Thyroid gland (tissue), 4 donors: ENCODE measurements around the gene SEMA6A. TPM values are rescaled to one million over a fixed set of nuclear protein-coding genes. Genes with fewer than 3 reads are reported as not detected.

ENCODE experiments used
- DNase-seq, 2 donors: peaks; one replicate each; pipeline ENCODE4 v3.0.0-alpha.2; 2019
- H3K27ac ChIP-seq, 3 donors: fragments of 200-600 bp; sonication (generic); 1 replicate in 2 of 3; 2 replicates in 1 of 3; pipeline ENCODE4 v1.5.1; 2016 to 2019; ENCODE audit warnings: mild to moderate bottlenecking in 1 of 3, moderate library complexity in 1 of 3
- H3K27me3 ChIP-seq: fragments of 200-600 bp; sonication (generic); one replicate; pipeline ENCODE4 v1.5.1; 2019
- H3K36me3 ChIP-seq, 2 donors: fragments of 200-600 bp; sonication (generic); one replicate each; pipeline ENCODE4 v1.5.1; 2016 to 2019
- H3K4me1 ChIP-seq, 2 donors: fragments of 200-600 bp; sonication (generic); one replicate each; pipeline ENCODE4 v1.5.1; 2017 to 2019
- H3K4me3 ChIP-seq, 3 donors: fragments of 200-600 bp; sonication (generic); replicated peaks in 1 of 3; 1 replicate in 2 of 3; 2 replicates in 1 of 3; pipeline ENCODE4 v1.5.1; 2016; ENCODE audit warnings: mild to moderate bottlenecking in 1 of 3
- H3K9me3 ChIP-seq: fragments of 200-600 bp; sonication (generic); one replicate; pipeline ENCODE4 v1.5.1; 2017
- CTCF ChIP-seq, 6 experiments: fragments of 200-600 bp in 3 of 6; fragments of 450-650 bp in 3 of 6; sonication (generic) in 3 of 6; IDR thresholded peaks; one replicate each; pipeline ENCODE4 v1.5.1; 2016 to 2019; ENCODE audit warnings: antibody characterized with exemption in 6 of 6, mild to moderate bottlenecking in 2 of 6, inconsistent platforms in 1 of 6, moderate library complexity in 1 of 6
- POLR2A ChIP-seq, 2 donors: fragments of 450-650 bp; IDR thresholded peaks; one replicate each; pipeline ENCODE4 v1.6.1; 2017; ENCODE audit warnings: antibody characterized with exemption in 2 of 2, mild to moderate bottlenecking in 2 of 2, moderate library complexity in 1 of 2
- WGBS, 2 donors: methylation state at CpG; one replicate each; pipeline ENCODE4 v1.1.5; 2017; 5-methylcytosine and 5-hydroxymethylcytosine counted together
- intact Hi-C: fragments of 100-400 bp; cut with DNase I; formaldehyde crosslinking; loops from one replicate; pipeline ENCODE4 v1.15.1; 2023
- total RNA-seq, 4 donors: library from RNA; depleted of rRNA; stranded (reverse); fragments of >200 nt; gene quantifications; one replicate each; pipeline ENCODE4 v1.2.3, GENCODE V29; 2016

SEMA6A gene
- total RNA-seq, 4 donors from 2014 or later = 27.6 to 37.9 (median 30.4) TPM

- 94 to 95% methylated on average over 5 of the region's 5 CpGs for WGBS, 2 donors
Observed at GRCh38 chr5:116480894-116481510, 93.6 kb downstream of the SEMA6A start.

GRCh38 chr5:116479776-116480675 lies 94.6 kb downstream of the SEMA6A start:
- Histone ChIP-seq H3K36me3 (peaks cover 9 to 10% of the 10 kb centered on the region in 2 donors), H3K27ac (no peak overlapping the region), H3K4me1 (no peaks in the 10 kb centered on the region), H3K27me3 (no peaks in the 10 kb centered on the region), H3K4me3 (no peak overlapping the region), H3K9me3 (no peaks in the 10 kb centered on the region)
- WGBS, 2 donors = 87 to 94% methylated on average over 7 of the region's 7 CpGs
- intact Hi-C loops = no loop called here
- no peak for DNase-seq
- TF ChIP-seq POLR2A (IDR thresholded peaks at IDR 0.05) = no peak
- no peak for TF ChIP-seq CTCF (IDR thresholded peaks at IDR 0.05)

More at GRCh38 chr5:116480894-116481510, 93.6 kb downstream of the SEMA6A start:
- Histone ChIP-seq H3K9me3 (no peaks in the 10 kb centered on the region), H3K36me3 (peaks cover 9 to 10% of the 10 kb centered on the region in 2 donors), H3K4me3 (no peak overlapping the region), H3K27ac (no peak overlapping the region), H3K27me3 (no peaks in the 10 kb centered on the region), H3K4me1 (no peaks in the 10 kb centered on the region)
- DNase-seq = no peak
- TF ChIP-seq CTCF (IDR thresholded peaks at IDR 0.05) = no peak
- no peak for TF ChIP-seq POLR2A (IDR thresholded peaks at IDR 0.05)
- intact Hi-C loops = no loop called here

GRCh38 chr5:116478491-116478890 lies 96.1 kb downstream of the SEMA6A start:
- no peak for TF ChIP-seq POLR2A (IDR thresholded peaks at IDR 0.05)
- TF ChIP-seq CTCF (IDR thresholded peaks at IDR 0.05) = no peak
- no peak overlapping the region for H3K27ac ChIP-seq
- no peak overlapping the region for H3K4me3 ChIP-seq
- no peaks in the 10 kb centered on the region for H3K4me1 ChIP-seq
- intact Hi-C loops = no loop called here
- no peak for DNase-seq
- no peaks in the 10 kb centered on the region for H3K27me3 ChIP-seq
- WGBS, 2 donors = 72 to 87% methylated on average over 2 of the region's 2 CpGs
- H3K36me3 ChIP-seq = peaks cover 9 to 10% of the 10 kb centered on the region in 2 donors
- H3K9me3 ChIP-seq = no peaks in the 10 kb centered on the region

GRCh38 chr5:116476897-116477537 lies 97.6 kb downstream of the SEMA6A start:
- H3K4me1 ChIP-seq = no peaks in the 10 kb centered on the region
- H3K36me3 ChIP-seq = peaks cover 4 to 10% of the 10 kb centered on the region in 2 donors
- H3K27me3 ChIP-seq = no peaks in the 10 kb centered on the region
- 92 to 97% methylated on average over 4 of the region's 4 CpGs for WGBS, 2 donors
- no peak overlapping the region for H3K27ac ChIP-seq
- no peaks in the 10 kb centered on the region for H3K9me3 ChIP-seq
- no peak for TF ChIP-seq POLR2A (IDR thresholded peaks at IDR 0.05)
- no peak for TF ChIP-seq CTCF (IDR thresholded peaks at IDR 0.05)
- H3K4me3 ChIP-seq = no peak overlapping the region
- intact Hi-C loops = no loop called here
- no peak for DNase-seq
